CD4-positive, CD25-positive, alpha-beta regulatory T cell (primary cell): Measurements from ENCODE around the gene CABP4. TPM values are rescaled to one million over a fixed set of nuclear protein-coding genes. Genes with fewer than 3 reads are reported as not detected.
"Not testable (repeated sequence)": the region's sequence is repeated elsewhere in the genome, so short reads cannot be mapped to it uniquely, and the experiment has no call there.

Experiments used
- ATAC-seq, 2 donors: fragments of 150-1000 bp; cut with Tn5 transposase; one replicate each; pipeline ENCODE4 v1.10.0; 2021; ENCODE audit warnings: low read depth in 2 of 2, moderate number of reproducible peaks in 2 of 2, moderate library complexity in 1 of 2
- DNase-seq, 3 donors: peaks; one replicate each; pipeline versions ENCODE4 v3.0.0 to v3.0.0-alpha.2; 2012 to 2022; ENCODE audit warnings: mixed read lengths in 1 of 3
- H3K27ac ChIP-seq: one replicate; pipeline ENCODE4 v1.7.0; 2013; ENCODE audit warnings: mild to moderate bottlenecking, low read length; ENCODE audit not compliant: insufficient read depth, poor library complexity, severe bottlenecking
- H3K27me3 ChIP-seq: one replicate; pipeline ENCODE4 v1.7.0; 2013; ENCODE audit warnings: low read length; ENCODE audit not compliant: control insufficient read depth, insufficient read depth
- H3K36me3 ChIP-seq: one replicate; pipeline ENCODE4 v1.7.0; 2013; ENCODE audit warnings: mild to moderate bottlenecking, low read length, moderate library complexity; ENCODE audit not compliant: control insufficient read depth, insufficient read depth
- H3K4me1 ChIP-seq: 2 replicates; pipeline ENCODE4 v1.7.0; 2013; ENCODE audit warnings: mild to moderate bottlenecking, low read length; ENCODE audit not compliant: insufficient read depth, control insufficient read depth, poor library complexity, severe bottlenecking
- H3K4me3 ChIP-seq: one replicate; pipeline ENCODE4 v1.7.0; 2013; ENCODE audit warnings: low read depth, mild to moderate bottlenecking, low read length, moderate library complexity
- H3K9me3 ChIP-seq, 2 experiments: 1 replicate in 1 of 2; 2 replicates in 1 of 2; pipeline ENCODE4 v1.7.0; 2013; ENCODE audit warnings: low read length in 2 of 2, mild to moderate bottlenecking in 1 of 2, moderate library complexity in 1 of 2; ENCODE audit not compliant: control insufficient read depth in 2 of 2
- H3K27ac Mint-ChIP-seq, 3 donors: one replicate each; pipeline ENCODE4 v1.8.0; 2020 to 2022; ENCODE audit warnings: mild to moderate bottlenecking in 3 of 3, mixed read lengths in 3 of 3, moderate library complexity in 2 of 3
- H3K27me3 Mint-ChIP-seq: one replicate; pipeline ENCODE4 v1.8.0; 2022; ENCODE audit warnings: mild to moderate bottlenecking, mixed read lengths
- H3K36me3 Mint-ChIP-seq: one replicate; pipeline ENCODE4 v1.8.0; 2020; ENCODE audit warnings: mixed read lengths
- H3K4me1 Mint-ChIP-seq, 4 donors: one replicate each; pipeline ENCODE4 v1.8.0; 2020 to 2022; ENCODE audit warnings: mixed read lengths in 4 of 4, mild to moderate bottlenecking in 1 of 4
- H3K4me3 Mint-ChIP-seq, 4 donors: one replicate each; pipeline ENCODE4 v1.8.0; 2020 to 2022; ENCODE audit warnings: mild to moderate bottlenecking in 4 of 4, mixed read lengths in 4 of 4, moderate library complexity in 3 of 4
- H3K9me3 Mint-ChIP-seq, 7 donors: one replicate each; pipeline ENCODE4 v1.8.0; 2020 to 2022; ENCODE audit warnings: mixed read lengths in 7 of 7, mild to moderate bottlenecking in 3 of 7, moderate library complexity in 2 of 7
- polyA plus RNA-seq, 4 donors: library from polyadenylated mRNA; unstranded; fragments of 300-500 nt; fragmentation: Illumina TruSeq; gene quantifications; one replicate each; pipeline ENCODE4 v1.2.3, GENCODE V29; 2021
- total RNA-seq: library from RNA; stranded (reverse); gene quantifications from one replicate; pipeline ENCODE4 v1.2.3, GENCODE V29; 2022

The CABP4 gene
- total and polyA plus RNA-seq, 5 donors from 2014 or later, result 0.57 to 13.2 (median 0.96) TPM

- H3K4me3 Mint-ChIP-seq, result peak overlapping the region; percentile 85 to 93 (median 88)
- H3K4me1 ChIP-seq, result peaks cover 60% of the 10 kb centered on the region
- peak overlapping the region; percentile 82 to 97 (median 86) for H3K27ac Mint-ChIP-seq
- DNase-seq (peak; percentile 95 to 98 (median 97)), ATAC-seq (peak; percentile 81 to 85)
- no peaks in the 10 kb centered on the region for H3K9me3 Mint-ChIP-seq
- H3K4me1 Mint-ChIP-seq, result peaks cover 4 to 72% (median 25%) of the 10 kb centered on the region in 4 donors
- H3K27me3 ChIP-seq, result no peaks in the 10 kb centered on the region
- H3K4me3 ChIP-seq, result no peak overlapping the region
- no peaks in the 10 kb centered on the region for H3K36me3 Mint-ChIP-seq
- H3K9me3 ChIP-seq, result no peaks in the 10 kb centered on the region
- peak overlapping the region; percentile 79 for H3K27ac ChIP-seq
- H3K27me3 Mint-ChIP-seq, result no peaks in the 10 kb centered on the region
- no peaks in the 10 kb centered on the region for H3K36me3 ChIP-seq
Observed at GRCh38 chr11:67420646-67421429, 34.3 kb upstream of the CABP4 start.

- H3K27ac Mint-ChIP-seq, result peak overlapping the region; percentile 82 to 97 (median 86)
Observed at GRCh38 chr11:67421430-67422031, 33.6 kb upstream of the CABP4 start.

GRCh38 chr11:67422891-67423290 is 32.3 kb upstream of the CABP4 start:
- H3K9me3 ChIP-seq, result no peaks in the 10 kb centered on the region
- no peaks in the 10 kb centered on the region for H3K9me3 Mint-ChIP-seq
- no peak for DNase-seq
- H3K36me3 ChIP-seq, result no peaks in the 10 kb centered on the region
- no peak overlapping the region for H3K4me3 ChIP-seq
- no peak for ATAC-seq
- H3K27me3 Mint-ChIP-seq, result peaks cover 2% of the 10 kb centered on the region
- H3K27me3 ChIP-seq, result no peaks in the 10 kb centered on the region
- H3K27ac Mint-ChIP-seq, result peak overlapping the region in 2 of 3 donors; percentile 41 to 95
- no peaks in the 10 kb centered on the region for H3K36me3 Mint-ChIP-seq
- no peak overlapping the region for H3K27ac ChIP-seq
- H3K4me3 Mint-ChIP-seq, result peak overlapping the region in 2 of 4 donors; percentile 52 to 75
- peaks cover 46% of the 10 kb centered on the region for H3K4me1 ChIP-seq
- H3K4me1 Mint-ChIP-seq, result peaks cover under 1 to 66% (median 17%) of the 10 kb centered on the region in 4 donors

More at GRCh38 chr11:67421430-67422031, 33.6 kb upstream of the CABP4 start:
- ATAC-seq, result no peak
- no peak for DNase-seq
- no peaks in the 10 kb centered on the region for H3K9me3 ChIP-seq
- no peaks in the 10 kb centered on the region for H3K36me3 ChIP-seq
- no peaks in the 10 kb centered on the region for H3K36me3 Mint-ChIP-seq
- H3K4me1 ChIP-seq, result peaks cover 53% of the 10 kb centered on the region
- no peaks in the 10 kb centered on the region for H3K27me3 Mint-ChIP-seq
- peak overlapping the region; percentile 75 to 93 (median 82) for H3K4me3 Mint-ChIP-seq
- no peak overlapping the region for H3K4me3 ChIP-seq
- no peaks in the 10 kb centered on the region for H3K27me3 ChIP-seq
- H3K27ac ChIP-seq, result peak overlapping the region; percentile 79
- H3K9me3 Mint-ChIP-seq, result no peaks in the 10 kb centered on the region
- peaks cover 4 to 68% (median 19%) of the 10 kb centered on the region in 4 donors for H3K4me1 Mint-ChIP-seq

- no peak for DNase-seq
- no peaks in the 10 kb centered on the region for H3K36me3 Mint-ChIP-seq
- no peak overlapping the region for H3K4me3 ChIP-seq
- no peak for ATAC-seq
- H3K9me3 ChIP-seq, result no peaks in the 10 kb centered on the region
- no peaks in the 10 kb centered on the region for H3K27me3 ChIP-seq
- peak overlapping the region in 1 of 4 donors; percentile 52 for H3K4me3 Mint-ChIP-seq
- no peaks in the 10 kb centered on the region for H3K36me3 ChIP-seq
- peaks cover 5 to 65% (median 20%) of the 10 kb centered on the region in 4 donors for H3K4me1 Mint-ChIP-seq
- peaks cover 6% of the 10 kb centered on the region for H3K27me3 Mint-ChIP-seq
- H3K4me1 ChIP-seq, result peaks cover 42% of the 10 kb centered on the region
- no peaks in the 10 kb centered on the region for H3K9me3 Mint-ChIP-seq
- no peak overlapping the region for H3K27ac Mint-ChIP-seq
- no peak overlapping the region for H3K27ac ChIP-seq
Observed at GRCh38 chr11:67423466-67423865, 31.7 kb upstream of the CABP4 start.

- peaks cover 6% of the 10 kb centered on the region for H3K27me3 Mint-ChIP-seq
- H3K27ac Mint-ChIP-seq, result no peak overlapping the region
- peaks cover 5 to 64% (median 17%) of the 10 kb centered on the region in 4 donors for H3K4me1 Mint-ChIP-seq
Observed at GRCh38 chr11:67423891-67424613, 31.1 kb upstream of the CABP4 start.

GRCh38 chr11:67427364-67427859 is 27.7 kb upstream of the CABP4 start:
- not testable (repeated sequence) for ATAC-seq

More at GRCh38 chr11:67423891-67424613, 31.1 kb upstream of the CABP4 start:
- H3K9me3 Mint-ChIP-seq, result no peaks in the 10 kb centered on the region
- H3K36me3 Mint-ChIP-seq, result no peaks in the 10 kb centered on the region
- no peak overlapping the region for H3K4me3 Mint-ChIP-seq
- ATAC-seq, result no peak
- Histone ChIP-seq H3K27me3 (no peaks in the 10 kb centered on the region), H3K9me3 (no peaks in the 10 kb centered on the region), H3K27ac (no peak overlapping the region), H3K36me3 (no peaks in the 10 kb centered on the region), H3K4me3 (no peak overlapping the region), H3K4me1 (peaks cover 42% of the 10 kb centered on the region)
- no peak for DNase-seq

More at GRCh38 chr11:67427364-67427859, 27.7 kb upstream of the CABP4 start:
- H3K4me3 Mint-ChIP-seq, result peak overlapping the region; percentile 95 to 99 (median 98)
- H3K36me3 Mint-ChIP-seq, H3K27me3 ChIP-seq, DNase-seq, H3K27me3 Mint-ChIP-seq, H3K9me3 ChIP-seq, H3K9me3 Mint-ChIP-seq: not testable (repeated sequence)
- H3K4me1 ChIP-seq, result peaks cover 32% of the 10 kb centered on the region
- peaks cover 12% of the 10 kb centered on the region for H3K36me3 ChIP-seq
- peak overlapping the region; percentile 89 for H3K27ac ChIP-seq
- peak overlapping the region; percentile 95 to 97 (median 97) for H3K27ac Mint-ChIP-seq
- peak overlapping the region; percentile 97 for H3K4me3 ChIP-seq
- peaks cover 5 to 75% (median 25%) of the 10 kb centered on the region in 4 donors for H3K4me1 Mint-ChIP-seq
